ENCODE data around the gene HAT1.

GRCh38 chr2:171893196-171893823 lies 29.0 kb upstream of the HAT1 start:
- TF ChIP-seq CTCF (IDR thresholded peaks at IDR 0.05), result no peak
- no peak for TF ChIP-seq POLR2A (IDR thresholded peaks at IDR 0.05)

Measured in Peyer's patch (tissue), 4 donors.